OCI-LY1 (cell line): ENCODE results near the gene AKT2.

Experiments
- H2AFZ ChIP-seq: fragments of 200-600 bp; sonication (generic), shearing (Covaris generic); 2 replicates; pipeline ENCODE4 v1.6.0; 2014; ENCODE audit warnings: antibody characterized with exemption, mild to moderate bottlenecking, low read length
- H3F3A ChIP-seq: fragments of 200-600 bp; sonication (generic), shearing (Covaris generic); 2 replicates; pipeline ENCODE4 v1.6.0; 2014; ENCODE audit warnings: mild to moderate bottlenecking, antibody characterized with exemption, low read length, moderate library complexity; ENCODE audit not compliant: insufficient read depth
- H3K27ac ChIP-seq: fragments of 200-600 bp; sonication (generic); 2 replicates; pipeline ENCODE4 v1.5.1; 2014; ENCODE audit warnings: low read length, mixed run types, mild to moderate bottlenecking, low read depth; ENCODE audit not compliant: poor library complexity, severe bottlenecking
- H3K27me3 ChIP-seq: fragments of 200-600 bp; sonication (generic); 2 replicates; pipeline ENCODE4 v1.6.0; 2014; ENCODE audit warnings: antibody characterized with exemption, mild to moderate bottlenecking, low read length, moderate library complexity; ENCODE audit not compliant: insufficient read depth
- H3K36me3 ChIP-seq: fragments of 200-600 bp; sonication (generic); 2 replicates; pipeline ENCODE4 v1.6.1; 2014; ENCODE audit warnings: mild to moderate bottlenecking, antibody characterized with exemption, low read length, moderate library complexity, mixed read lengths; ENCODE audit not compliant: insufficient read depth
- H3K4me1 ChIP-seq: fragments of 200-600 bp; sonication (generic); 2 replicates; pipeline ENCODE4 v1.5.1; 2014; ENCODE audit warnings: mild to moderate bottlenecking, low read length, moderate library complexity; ENCODE audit not compliant: insufficient read depth, severe bottlenecking
- H3K4me2 ChIP-seq: fragments of 200-600 bp; sonication (generic), shearing (Covaris generic); 2 replicates; pipeline ENCODE4 v1.6.1; 2014; ENCODE audit warnings: low read length
- H3K4me3 ChIP-seq: fragments of 200-600 bp; sonication (generic); 2 replicates; pipeline ENCODE4 v1.5.1; 2014; ENCODE audit warnings: low read length, low read depth, mild to moderate bottlenecking, mixed read lengths; ENCODE audit not compliant: poor library complexity, severe bottlenecking
- H3K79me2 ChIP-seq: fragments of 200-600 bp; shearing (Covaris generic); 2 replicates; pipeline ENCODE4 v1.6.1; 2016; ENCODE audit warnings: mixed run types, low read length, mixed read lengths; ENCODE audit not compliant: insufficient read depth
- H3K9ac ChIP-seq: fragments of 200-600 bp; sonication (generic), shearing (Covaris generic); 2 replicates; pipeline ENCODE4 v1.6.1; 2014; ENCODE audit warnings: mild to moderate bottlenecking, low read length, mixed read lengths
- H3K9me2 ChIP-seq: fragments of 200-600 bp; sonication (generic), shearing (Covaris generic); 2 replicates; pipeline ENCODE4 v1.6.1; 2014; ENCODE audit warnings: low read depth, mild to moderate bottlenecking, low read length, mixed read lengths
- H3K9me3 ChIP-seq: fragments of 200-600 bp; shearing (Covaris generic); 2 replicates; pipeline ENCODE4 v1.6.1; 2014; ENCODE audit warnings: low read length, mixed read lengths
- H4K20me1 ChIP-seq: fragments of 200-600 bp; sonication (generic), shearing (Covaris generic); 2 replicates; pipeline ENCODE4 v1.6.0; 2016; ENCODE audit warnings: mild to moderate bottlenecking, low read length; ENCODE audit not compliant: insufficient read depth
- EZH2 ChIP-seq: fragments of 200-600 bp; sonication (generic), shearing (Covaris generic); IDR thresholded peaks from 2 replicates; pipeline ENCODE4 v1.8.0; 2017; ENCODE audit warnings: borderline replicate concordance, mixed run types, mild to moderate bottlenecking, antibody characterized with exemption, low read length, moderate library complexity, mixed read lengths
- TF ChIP-seq, protein P1 (sequence below): fragments of 200-600 bp; sonication (generic), shearing (Covaris generic); IDR thresholded peaks from 2 replicates; pipeline ENCODE4 v1.5.1; 2017; ENCODE audit warnings: mild to moderate bottlenecking, antibody characterized with exemption, low read length, moderate library complexity, mixed read lengths

Gene AKT2

DNA sequence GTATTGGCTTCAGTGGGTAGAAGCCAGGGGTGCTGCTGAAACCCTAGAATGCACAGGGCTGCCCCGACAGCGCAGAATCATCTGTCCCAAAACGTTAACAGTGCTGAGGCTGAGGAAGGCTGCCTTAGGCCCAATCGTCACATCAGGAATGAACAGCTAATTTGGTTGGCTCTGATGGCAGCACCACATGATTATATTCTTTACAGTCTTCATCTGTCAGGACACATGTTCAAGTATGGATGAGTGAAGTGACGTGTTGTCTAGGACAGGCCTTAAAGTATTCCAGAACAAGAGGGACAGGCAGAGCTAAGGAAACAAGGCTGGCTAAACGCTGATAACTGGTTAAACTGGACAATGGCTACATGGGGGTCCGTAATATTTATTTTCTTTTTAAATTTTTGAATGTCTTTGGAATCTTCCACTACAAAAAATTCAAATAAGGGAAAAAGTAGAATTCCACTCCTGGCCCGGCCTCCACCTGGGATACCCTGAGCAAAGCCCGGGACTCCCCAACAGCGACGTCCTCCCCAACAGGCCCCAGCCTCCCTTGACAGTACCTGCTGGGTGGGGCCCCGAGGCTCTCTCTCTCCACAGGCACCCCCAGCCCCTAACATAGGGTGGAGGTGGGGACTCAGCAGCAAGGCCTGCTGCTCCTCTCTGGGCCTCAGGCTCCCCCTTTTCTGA lies 43.9 kb downstream of the AKT2 start:
- no peak overlapping the region for H3K27ac ChIP-seq
- H3K4me3 ChIP-seq: no peak overlapping the region
- H3K27me3 ChIP-seq: no peaks in the 10 kb centered on the region
- H3K9ac ChIP-seq: no peak overlapping the region
- no peaks in the 10 kb centered on the region for H3F3A ChIP-seq
- H4K20me1 ChIP-seq: no peaks in the 10 kb centered on the region
- no peaks in the 10 kb centered on the region for H3K9me3 ChIP-seq
- no peak overlapping the region for H3K4me2 ChIP-seq
- TF ChIP-seq, protein P1, sequence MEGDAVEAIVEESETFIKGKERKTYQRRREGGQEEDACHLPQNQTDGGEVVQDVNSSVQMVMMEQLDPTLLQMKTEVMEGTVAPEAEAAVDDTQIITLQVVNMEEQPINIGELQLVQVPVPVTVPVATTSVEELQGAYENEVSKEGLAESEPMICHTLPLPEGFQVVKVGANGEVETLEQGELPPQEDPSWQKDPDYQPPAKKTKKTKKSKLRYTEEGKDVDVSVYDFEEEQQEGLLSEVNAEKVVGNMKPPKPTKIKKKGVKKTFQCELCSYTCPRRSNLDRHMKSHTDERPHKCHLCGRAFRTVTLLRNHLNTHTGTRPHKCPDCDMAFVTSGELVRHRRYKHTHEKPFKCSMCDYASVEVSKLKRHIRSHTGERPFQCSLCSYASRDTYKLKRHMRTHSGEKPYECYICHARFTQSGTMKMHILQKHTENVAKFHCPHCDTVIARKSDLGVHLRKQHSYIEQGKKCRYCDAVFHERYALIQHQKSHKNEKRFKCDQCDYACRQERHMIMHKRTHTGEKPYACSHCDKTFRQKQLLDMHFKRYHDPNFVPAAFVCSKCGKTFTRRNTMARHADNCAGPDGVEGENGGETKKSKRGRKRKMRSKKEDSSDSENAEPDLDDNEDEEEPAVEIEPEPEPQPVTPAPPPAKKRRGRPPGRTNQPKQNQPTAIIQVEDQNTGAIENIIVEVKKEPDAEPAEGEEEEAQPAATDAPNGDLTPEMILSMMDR: no peak
- TF ChIP-seq EZH2: no peak
- no peaks in the 10 kb centered on the region for H3K79me2 ChIP-seq
- no peak overlapping the region for H2AFZ ChIP-seq
- no peaks in the 10 kb centered on the region for H3K4me1 ChIP-seq
- H3K36me3 ChIP-seq: peaks cover 59% of the 10 kb centered on the region
- no peaks in the 10 kb centered on the region for H3K9me2 ChIP-seq

DNA sequence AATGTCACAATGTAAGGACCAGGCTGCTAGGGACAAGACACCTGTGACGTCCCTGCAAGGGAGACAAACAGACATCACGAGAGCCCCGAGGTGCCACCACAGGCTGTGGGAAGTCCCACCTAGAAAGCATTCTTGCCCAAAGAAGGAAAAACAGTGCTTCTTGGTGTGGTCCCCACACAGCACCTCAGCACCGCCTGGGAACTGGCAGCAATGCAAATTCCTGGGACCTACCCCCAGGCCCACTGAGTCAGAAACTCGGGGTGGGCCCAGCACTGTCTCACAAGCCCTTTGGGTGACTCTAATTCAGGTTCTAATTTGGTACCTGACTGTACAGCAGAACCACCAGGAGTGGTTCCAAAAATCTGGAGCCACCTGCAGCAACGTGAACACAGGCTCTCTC lies 44.8 kb downstream of the AKT2 start:
- Histone ChIP-seq H3K27me3 (no peaks in the 10 kb centered on the region), H3K4me2 (no peak overlapping the region), H3K36me3 (peaks cover 60% of the 10 kb centered on the region), H3K9me2 (no peaks in the 10 kb centered on the region), H3K4me1 (no peaks in the 10 kb centered on the region), H3K27ac (no peak overlapping the region), H3K9ac (no peak overlapping the region), H3F3A (no peaks in the 10 kb centered on the region), H4K20me1 (no peaks in the 10 kb centered on the region), H2AFZ (no peak overlapping the region), H3K9me3 (no peaks in the 10 kb centered on the region), H3K4me3 (no peak overlapping the region), H3K79me2 (no peaks in the 10 kb centered on the region)
- TF ChIP-seq, protein P1: no peak
- TF ChIP-seq EZH2: no peak

DNA sequence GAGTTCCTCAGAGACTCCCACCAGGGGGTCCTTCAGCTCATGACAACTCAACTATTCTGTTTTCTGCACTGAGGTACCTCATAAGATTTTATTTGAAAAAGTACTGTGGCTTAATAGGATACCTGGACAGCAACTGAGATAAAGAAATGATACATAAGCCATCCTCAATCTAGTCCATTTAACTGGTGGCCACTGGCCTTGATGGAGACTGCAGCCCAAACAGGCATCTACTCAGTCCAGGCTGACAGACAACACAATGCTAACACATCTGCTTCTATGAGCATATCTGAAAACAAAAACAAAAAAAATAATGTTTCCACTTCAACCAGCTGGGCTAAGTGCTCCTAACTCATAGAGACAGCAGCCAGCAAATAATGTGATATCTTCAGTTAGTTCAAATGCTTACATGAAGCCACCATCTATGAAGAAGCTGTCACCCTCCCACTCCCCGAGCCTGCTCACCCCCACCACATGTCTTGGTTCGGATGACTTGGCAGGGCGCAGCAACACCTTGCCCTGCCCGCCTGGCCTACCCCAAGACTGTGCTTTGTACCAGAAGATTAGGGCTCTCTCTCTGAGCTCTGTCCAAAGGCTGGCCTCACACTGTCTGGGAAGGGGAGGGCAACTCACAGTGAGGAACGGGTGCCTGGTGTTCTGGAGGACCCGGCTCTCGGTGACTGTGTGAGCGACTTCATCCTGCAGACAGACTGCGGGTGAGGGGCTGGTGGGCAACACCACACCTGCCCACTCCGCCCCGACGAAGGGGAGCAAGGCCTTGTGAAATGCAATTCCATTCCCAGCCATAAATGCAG lies 45.5 kb downstream of the AKT2 start:
- no peaks in the 10 kb centered on the region for H3K4me1 ChIP-seq
- H3K27me3 ChIP-seq: no peaks in the 10 kb centered on the region
- H3K4me2 ChIP-seq: no peak overlapping the region
- no peak overlapping the region for H3K4me3 ChIP-seq
- H3K9me3 ChIP-seq: no peaks in the 10 kb centered on the region
- peaks cover 64% of the 10 kb centered on the region for H3K36me3 ChIP-seq
- H4K20me1 ChIP-seq: no peaks in the 10 kb centered on the region
- no peak overlapping the region for H3K27ac ChIP-seq
- no peaks in the 10 kb centered on the region for H3F3A ChIP-seq
- H3K9me2 ChIP-seq: no peaks in the 10 kb centered on the region
- H3K79me2 ChIP-seq: no peaks in the 10 kb centered on the region
- H2AFZ ChIP-seq: no peak overlapping the region
- H3K9ac ChIP-seq: no peak overlapping the region
- TF ChIP-seq EZH2: no peak
- TF ChIP-seq, protein P1: no peak
